ENCODE results near the gene PXN.

The PXN gene

DNA sequence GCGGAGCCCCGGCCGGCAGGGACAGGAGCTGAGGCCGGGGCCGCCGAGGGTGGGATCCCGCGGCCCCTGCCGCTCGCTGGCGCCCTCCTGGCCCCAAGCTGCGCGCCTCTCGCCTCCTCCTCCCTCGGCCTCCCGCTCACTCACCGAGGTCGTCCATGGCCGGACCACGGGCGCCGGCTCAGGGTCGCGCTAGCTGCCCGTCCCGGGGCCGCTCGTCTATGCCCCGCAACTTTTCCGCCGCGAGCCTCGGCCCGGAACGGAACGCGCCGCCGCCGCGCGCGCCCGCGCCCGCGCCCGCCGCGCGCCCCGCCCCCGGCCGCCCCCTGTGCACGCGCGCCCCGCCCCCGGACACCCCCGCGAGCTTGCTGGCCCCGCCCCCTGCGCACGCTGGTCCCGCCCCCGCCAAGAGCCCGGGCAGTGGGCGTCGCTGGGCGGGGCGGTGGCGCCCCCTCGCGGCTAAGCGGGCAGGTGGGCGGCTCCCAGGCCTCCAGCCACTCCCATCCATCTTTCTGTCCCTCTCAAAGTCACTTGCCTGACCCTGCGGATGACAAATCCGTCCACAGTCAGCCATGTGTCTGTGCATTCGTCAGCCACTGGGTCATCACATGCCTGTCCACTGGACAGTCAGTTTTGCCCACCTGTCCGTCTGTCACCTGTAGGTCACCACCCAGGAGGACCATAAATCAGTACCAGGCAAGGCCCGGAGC, at the start of gene PXN:
PXN (minus strand) TSS at position 258 of the 707 bp plus-strand sequence; CDS start at position 157, 101 bp downstream.
- peak; percentile 87 for DNase-seq

GRCh38 chr12:120314220-120314619, 48.7 kb upstream of the PXN start:
- no peak for DNase-seq

DNA sequence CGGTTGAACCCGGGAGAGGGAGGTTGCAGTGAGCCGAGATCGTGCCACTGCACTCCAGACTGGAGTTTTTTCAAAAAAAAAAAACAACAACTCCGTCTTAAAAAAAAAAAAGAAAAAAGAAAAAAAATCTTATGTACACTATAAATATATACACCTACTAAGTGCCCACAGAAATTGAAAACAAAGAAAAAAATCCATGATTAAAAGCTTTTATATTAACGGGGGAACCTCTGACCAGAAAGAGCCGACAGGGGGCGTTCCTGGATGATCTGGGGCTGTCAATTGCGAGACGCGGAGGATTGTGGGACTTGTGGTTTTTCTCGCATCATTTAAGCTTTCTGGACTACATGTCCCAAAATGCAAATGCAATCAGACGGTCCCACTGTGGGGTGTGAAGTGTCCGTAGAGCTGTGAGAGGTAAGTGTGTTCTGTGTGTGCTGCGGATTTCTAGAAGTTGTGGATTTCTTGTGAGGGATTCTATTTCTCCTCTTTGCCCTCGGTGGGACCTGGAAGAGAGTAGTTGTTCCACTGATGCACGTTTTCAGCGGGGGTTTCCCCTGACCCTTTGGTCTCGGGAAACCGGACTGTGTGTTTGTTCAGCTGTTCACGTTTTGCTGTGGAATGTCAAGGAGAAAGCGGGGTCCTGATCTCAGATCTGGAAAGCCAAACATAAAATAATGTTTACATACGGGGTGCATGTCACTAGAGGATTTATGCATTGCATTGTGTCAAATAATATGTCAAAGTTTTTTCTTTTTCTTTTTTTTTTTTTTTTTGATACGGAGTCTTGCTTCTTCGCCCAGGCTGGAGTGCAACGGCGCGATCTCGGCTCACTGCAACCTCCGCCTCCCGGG, 36.7 kb upstream of the PXN start, which contains the start of gene SIRT4:
SIRT4 (plus strand) TSS at position 360 of the 854 bp plus-strand sequence. CDS start 1,241 bp downstream, outside the sequence.
- DNase-seq, result peak; percentile 88

- peak; percentile 75 for DNase-seq
Observed at GRCh38 chr12:120292661-120293531, 27.4 kb upstream of the PXN start, which contains the start of gene RNU4-1. RNU4-1 (minus strand) TSS chr12:120293237.

- DNase-seq, result no peak
Observed at GRCh38 chr12:120292411-120292660, 26.8 kb upstream of the PXN start.

DNA sequence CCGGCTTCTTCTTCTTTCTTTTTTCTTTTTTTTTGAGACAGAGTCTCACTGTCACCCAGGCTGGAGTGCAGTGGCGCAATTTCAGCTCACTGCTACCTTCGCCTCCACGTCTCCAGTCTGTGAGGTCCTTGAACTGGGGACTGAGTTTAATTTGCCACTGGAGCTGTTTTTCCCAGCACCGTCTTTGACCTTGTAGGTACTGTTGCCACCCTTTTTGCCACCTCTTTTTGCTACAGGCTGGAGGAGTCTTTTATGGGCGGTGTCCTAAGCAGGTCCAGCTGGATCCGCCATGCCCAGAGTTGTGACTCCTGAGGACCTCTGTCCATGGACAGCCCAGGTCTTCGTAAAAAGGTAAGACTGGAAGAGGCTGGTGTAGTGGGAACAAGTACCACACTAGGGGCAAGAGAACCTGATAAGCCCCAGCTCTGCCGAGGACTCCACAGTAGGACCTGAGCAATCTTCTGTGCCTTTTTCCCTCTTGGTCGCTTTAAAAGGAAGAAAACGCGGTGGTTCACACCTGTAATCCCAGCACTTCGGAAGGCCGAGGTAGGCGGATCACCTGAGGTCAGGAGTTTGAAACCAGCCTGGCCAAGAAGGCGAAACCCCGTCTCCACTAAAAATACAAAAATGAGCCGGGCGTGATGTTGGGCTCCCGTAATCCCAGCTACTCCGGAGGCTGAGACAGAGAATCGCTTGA, 25.2 kb upstream of the PXN start:
- DNase-seq, result peak; percentile 49

- no peak for DNase-seq
Observed at GRCh38 chr12:120287491-120287890, 22.0 kb upstream of the PXN start.

- DNase-seq, result no peak
Observed at GRCh38 chr12:120286768-120287490, 21.4 kb upstream of the PXN start.

DNA sequence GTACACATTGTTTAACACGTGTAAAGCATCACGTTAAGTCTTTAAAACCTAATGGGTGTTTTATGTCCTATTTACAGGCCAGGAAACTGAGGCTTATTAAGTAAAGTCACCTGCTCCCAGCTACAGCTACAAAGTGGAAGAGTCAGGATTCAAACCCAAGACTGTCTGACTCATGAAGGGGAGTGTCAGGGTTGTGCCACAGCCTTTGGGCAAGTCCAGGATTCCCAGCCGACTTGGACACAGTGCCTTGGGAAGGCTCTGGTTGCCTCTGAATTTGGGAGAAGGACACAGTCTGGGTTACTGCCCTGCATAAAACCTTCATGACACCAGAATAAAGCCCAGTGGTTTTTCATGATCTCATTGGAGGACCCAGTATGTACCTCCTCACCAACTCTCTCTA, 18.9 kb upstream of the PXN start:
- DNase-seq, result no peak

DNA sequence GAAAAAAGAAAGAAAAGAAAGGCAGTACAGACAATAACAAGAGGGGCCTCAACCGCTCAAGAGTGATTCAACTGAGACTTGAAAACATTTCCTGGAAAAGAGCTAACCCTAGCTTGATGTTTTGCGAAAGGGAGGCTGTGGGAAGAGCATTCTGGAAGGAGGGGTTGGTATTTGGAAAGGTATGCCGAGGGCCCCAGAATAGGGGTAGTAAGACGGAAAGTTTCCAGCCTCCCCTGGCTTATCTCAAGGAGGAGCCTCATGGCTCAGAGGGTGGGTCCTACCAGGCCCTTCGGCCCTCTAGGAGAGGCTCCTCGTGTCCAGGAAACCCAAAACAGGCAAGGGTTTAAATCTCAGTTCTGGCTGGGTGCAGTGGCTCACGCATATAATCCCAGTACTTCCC, 17.8 kb upstream of the PXN start:
- no peak for DNase-seq

GRCh38 chr12:120278137-120279069, 12.9 kb upstream of the PXN start:
- DNase-seq, result no peak

- no peak for DNase-seq
Observed at GRCh38 chr12:120276734-120277133, 11.2 kb upstream of the PXN start.

DNA sequence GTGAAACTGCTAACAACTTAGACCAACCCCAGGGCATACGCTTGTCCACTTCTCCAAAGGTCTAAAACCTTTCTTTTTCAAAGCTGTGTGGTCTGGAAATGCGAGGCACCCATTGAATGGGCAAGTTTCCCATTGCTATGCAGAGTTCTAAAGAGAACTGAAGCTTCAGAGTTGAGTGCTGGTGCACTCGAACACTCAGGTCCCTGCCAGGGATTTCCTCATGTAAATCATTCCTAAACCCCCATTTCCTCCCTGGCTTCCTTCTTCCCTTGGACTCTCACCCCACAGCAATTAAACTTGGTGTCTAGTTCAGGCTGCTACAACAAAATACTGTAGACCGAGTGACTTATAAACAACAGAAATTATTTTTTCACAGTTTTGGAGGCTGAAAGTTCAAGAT, 2.2 kb upstream of the PXN start:
- no peak for DNase-seq

DNA sequence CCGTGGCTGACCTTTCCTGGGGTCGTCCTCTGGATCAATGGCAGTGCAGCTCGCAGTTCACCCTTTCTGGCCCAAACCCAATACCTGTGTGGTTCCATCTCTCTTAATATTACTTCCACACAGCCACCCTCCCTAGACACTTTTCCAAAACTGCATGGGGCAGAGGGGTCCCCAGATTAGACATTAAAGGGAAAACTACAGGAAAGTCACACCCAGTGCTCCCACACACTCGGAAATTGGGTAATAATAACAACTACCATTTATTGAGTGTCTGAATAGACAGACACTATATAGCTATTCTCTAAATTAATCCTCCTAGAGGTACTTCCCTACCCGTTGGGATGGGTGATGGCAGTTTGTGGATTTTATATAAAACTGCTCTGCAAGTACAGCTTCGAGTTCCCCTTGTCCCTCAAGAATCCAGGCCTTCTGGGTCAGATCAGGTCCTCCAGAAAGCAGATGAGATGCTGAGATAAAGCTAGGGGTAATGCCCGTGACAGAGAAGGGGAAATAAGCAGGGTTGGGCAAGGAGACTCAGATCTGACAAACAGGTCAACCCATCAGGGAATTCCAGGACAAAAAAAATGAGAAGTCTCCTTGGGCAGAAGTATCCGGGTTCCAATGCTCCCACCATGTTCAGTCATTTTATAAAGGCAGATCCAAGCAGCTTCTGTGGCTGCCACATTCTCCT, 795 bp upstream of the PXN start:
- no peak for DNase-seq

DNA sequence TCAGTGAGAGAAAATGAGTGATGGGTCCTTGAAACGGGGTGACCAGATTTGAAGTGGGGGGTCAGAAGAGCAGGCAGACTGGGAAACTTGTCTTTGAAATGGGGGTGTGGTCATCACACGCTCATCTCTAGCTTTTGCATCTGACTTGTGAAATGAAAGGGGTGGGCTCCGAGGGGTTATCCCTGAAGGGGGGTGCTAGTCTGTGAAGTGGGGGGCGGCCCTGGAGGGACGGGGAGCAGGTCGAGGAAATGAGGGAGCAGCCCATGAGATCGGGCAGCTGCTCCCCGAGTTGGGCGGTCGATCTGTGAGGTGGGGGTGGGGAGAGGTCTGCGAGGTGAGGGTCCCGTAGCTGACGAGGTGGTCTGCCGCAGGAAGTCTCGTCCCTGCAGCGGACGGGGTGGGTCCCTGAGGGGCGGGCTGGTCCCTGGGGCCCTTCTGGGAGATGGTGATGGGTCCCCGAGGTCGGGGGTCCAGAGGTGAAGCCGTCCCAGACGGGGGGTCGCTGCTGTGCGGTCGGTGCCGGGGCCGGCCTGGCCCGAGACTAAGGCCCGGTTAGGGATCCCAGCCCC, 542 bp downstream of the PXN start:
- DNase-seq, result no peak

GRCh38 chr12:120264086-120264903, 1.2 kb downstream of the PXN start:
- no peak for DNase-seq

DNA sequence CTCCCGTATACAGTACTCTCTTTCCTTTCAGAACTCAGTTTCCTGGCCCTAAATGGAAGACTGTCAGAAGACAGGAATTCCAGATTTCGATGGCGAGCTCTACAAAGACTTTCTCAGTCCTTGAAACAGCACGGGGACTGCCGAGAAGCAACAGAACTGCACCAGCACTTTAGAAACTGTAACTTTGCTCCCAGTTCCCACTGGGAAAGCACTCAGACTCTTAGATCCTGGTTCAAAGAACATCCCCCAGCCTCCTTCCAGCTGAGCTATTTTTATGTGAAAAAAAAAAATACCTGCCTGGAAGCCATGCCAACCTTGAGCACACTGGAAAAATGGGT, 1.8 kb downstream of the PXN start:
- DNase-seq, result no peak

DNA sequence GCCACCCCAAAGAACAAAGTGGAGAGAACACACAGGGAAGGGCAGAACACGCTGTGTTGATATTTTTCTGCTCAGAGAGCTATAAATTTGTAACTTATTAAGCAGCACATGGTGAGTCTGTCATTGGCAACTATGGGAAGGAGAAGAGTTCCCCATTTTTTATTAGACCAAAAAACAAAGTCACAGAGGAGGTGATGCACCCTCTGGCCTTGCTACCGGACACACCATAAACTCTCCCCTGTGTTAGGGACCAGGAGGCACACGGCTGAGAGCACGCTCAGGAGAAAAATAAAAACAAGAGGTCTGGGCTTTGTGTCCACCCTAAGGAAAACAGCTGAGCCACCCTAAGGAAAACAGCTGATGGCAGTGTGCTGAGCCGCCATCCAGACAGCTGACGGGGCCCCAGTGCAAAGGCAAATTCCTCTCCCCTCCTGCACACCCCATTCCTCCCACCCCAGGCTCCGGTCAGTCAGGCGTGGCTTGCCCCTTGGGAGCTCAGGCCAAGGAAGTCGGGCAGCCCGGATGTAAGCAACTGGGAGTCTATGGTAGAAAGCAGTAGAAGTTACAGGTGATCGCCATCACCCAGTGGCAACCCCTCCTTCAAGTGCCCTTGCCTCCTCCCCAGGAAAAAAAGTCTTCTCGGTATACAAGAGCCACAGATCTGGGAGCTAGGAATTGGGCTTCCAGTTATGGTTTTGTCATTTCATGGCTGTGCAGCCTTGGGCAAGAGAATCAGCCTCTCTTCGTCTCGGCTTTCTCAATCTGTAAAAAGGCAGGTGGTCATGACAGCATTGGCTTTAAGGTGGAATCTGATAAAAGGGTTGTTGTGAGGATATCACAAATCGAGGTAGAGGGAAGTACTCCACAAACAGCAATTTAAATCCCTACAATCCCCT, 2.4 kb downstream of the PXN start:
- DNase-seq, result no peak

Measured in activated naive CD4-positive, alpha-beta T cell treated with Interleukin-2 at 50 U/mL for 16 hours (primary cell).